PFSK-1 (cell line): ENCODE results near the gene SPEG.

Experiments used
- FOXP2 ChIP-seq: optimal IDR thresholded peaks from 2 replicates; pipeline ENCODE3; 2011; ENCODE audit warnings: borderline replicate concordance, control low read depth, inconsistent platforms; ENCODE audit not compliant: insufficient read depth; ENCODE audit errors: extremely low read length, extremely low read depth
- POLR2AphosphoS5 ChIP-seq: IDR thresholded peaks from 2 replicates; pipeline ENCODE4 v1.6.1; 2012; ENCODE audit warnings: low read depth, mild to moderate bottlenecking, control low read depth, low read length, moderate library complexity
- SIN3A ChIP-seq: IDR thresholded peaks from 2 replicates; pipeline ENCODE4 v1.6.1; 2012; ENCODE audit warnings: mild to moderate bottlenecking, low read length, moderate library complexity, borderline replicate concordance; ENCODE audit not compliant: insufficient read depth
- TAF1 ChIP-seq: IDR thresholded peaks from 2 replicates; pipeline ENCODE4 v1.6.1; 2012; ENCODE audit warnings: low read length, control low read depth, borderline replicate concordance; ENCODE audit not compliant: insufficient read depth
- TF ChIP-seq, protein P1 (sequence below), 2 experiments: IDR thresholded peaks; 2 replicates each; pipeline versions ENCODE4 v1.6.1 to v1.8.0; 2011 to 2012; ENCODE audit warnings: low read depth in 2 of 2, low read length in 2 of 2, control low read depth in 1 of 2, inconsistent platforms in 1 of 2, mild to moderate bottlenecking in 1 of 2, moderate library complexity in 1 of 2; ENCODE audit not compliant: insufficient read depth in 1 of 2

The SPEG gene

DNA sequence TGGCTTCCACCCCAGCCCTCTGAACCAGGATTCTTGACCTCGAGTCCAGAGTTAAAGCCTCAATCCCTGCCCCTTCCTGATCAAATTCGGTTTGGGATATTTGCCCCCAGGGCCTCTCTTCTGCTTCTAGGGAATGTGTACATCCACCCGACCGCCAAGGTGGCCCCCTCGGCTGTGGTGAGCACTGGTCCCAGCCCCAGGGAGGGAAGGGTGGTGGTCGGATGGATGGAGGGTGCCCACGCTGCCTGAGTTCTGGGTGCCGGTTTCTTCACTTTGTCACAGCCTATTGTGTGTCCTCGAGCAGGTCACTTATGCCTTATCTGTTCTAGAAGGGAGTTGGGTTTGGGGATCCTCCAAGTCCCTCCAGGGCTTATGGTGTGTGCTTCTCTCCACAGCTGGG lies 70.9 kb downstream of the SPEG start:
- TF ChIP-seq TAF1, result no peak
- TF ChIP-seq, protein P1, sequence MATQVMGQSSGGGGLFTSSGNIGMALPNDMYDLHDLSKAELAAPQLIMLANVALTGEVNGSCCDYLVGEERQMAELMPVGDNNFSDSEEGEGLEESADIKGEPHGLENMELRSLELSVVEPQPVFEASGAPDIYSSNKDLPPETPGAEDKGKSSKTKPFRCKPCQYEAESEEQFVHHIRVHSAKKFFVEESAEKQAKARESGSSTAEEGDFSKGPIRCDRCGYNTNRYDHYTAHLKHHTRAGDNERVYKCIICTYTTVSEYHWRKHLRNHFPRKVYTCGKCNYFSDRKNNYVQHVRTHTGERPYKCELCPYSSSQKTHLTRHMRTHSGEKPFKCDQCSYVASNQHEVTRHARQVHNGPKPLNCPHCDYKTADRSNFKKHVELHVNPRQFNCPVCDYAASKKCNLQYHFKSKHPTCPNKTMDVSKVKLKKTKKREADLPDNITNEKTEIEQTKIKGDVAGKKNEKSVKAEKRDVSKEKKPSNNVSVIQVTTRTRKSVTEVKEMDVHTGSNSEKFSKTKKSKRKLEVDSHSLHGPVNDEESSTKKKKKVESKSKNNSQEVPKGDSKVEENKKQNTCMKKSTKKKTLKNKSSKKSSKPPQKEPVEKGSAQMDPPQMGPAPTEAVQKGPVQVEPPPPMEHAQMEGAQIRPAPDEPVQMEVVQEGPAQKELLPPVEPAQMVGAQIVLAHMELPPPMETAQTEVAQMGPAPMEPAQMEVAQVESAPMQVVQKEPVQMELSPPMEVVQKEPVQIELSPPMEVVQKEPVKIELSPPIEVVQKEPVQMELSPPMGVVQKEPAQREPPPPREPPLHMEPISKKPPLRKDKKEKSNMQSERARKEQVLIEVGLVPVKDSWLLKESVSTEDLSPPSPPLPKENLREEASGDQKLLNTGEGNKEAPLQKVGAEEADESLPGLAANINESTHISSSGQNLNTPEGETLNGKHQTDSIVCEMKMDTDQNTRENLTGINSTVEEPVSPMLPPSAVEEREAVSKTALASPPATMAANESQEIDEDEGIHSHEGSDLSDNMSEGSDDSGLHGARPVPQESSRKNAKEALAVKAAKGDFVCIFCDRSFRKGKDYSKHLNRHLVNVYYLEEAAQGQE (IDR thresholded peaks at IDR 0.05; ENCODE audit: insufficient read depth in 1 of 2, low read depth in 2 of 2, low read length in 2 of 2), result no peak
- no peak for TF ChIP-seq SIN3A
- TF ChIP-seq FOXP2, result no peak
- no peak for TF ChIP-seq POLR2AphosphoS5

DNA sequence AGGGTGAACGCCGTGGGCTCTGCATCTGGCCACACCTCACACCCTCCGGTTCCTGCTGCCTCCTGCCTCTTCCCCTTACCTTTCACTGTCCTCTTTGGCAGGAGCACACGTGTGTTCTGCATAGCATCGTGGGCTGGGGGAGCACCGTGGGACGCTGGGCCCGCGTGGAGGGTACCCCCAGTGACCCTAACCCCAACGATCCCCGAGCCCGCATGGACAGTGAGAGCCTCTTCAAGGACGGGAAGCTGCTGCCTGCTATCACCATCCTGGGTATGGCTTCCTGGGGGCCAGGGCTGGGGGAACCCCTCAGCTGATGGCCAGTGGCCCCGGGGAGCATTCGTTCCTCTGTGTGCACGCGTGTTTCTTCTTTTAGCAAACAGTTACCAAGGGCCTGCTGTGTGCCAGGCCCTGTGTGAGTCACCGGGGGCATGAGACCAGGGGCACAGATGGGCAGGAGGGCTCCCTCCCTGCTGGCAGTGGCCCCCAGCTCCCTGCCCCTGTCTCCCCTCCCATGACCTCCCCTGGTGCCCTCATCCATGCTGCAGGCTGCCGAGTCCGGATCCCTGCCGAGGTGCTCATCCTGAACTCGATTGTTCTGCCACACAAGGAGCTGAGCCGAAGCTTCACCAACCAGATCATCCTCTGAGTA lies 71.6 kb downstream of the SPEG start:
- TF ChIP-seq POLR2AphosphoS5 (no peak), FOXP2 (no peak), TAF1 (no peak), SIN3A (no peak)
- TF ChIP-seq, protein P1 (IDR thresholded peaks at IDR 0.05; ENCODE audit: insufficient read depth in 1 of 2, low read depth in 2 of 2, low read length in 2 of 2), result no peak

DNA sequence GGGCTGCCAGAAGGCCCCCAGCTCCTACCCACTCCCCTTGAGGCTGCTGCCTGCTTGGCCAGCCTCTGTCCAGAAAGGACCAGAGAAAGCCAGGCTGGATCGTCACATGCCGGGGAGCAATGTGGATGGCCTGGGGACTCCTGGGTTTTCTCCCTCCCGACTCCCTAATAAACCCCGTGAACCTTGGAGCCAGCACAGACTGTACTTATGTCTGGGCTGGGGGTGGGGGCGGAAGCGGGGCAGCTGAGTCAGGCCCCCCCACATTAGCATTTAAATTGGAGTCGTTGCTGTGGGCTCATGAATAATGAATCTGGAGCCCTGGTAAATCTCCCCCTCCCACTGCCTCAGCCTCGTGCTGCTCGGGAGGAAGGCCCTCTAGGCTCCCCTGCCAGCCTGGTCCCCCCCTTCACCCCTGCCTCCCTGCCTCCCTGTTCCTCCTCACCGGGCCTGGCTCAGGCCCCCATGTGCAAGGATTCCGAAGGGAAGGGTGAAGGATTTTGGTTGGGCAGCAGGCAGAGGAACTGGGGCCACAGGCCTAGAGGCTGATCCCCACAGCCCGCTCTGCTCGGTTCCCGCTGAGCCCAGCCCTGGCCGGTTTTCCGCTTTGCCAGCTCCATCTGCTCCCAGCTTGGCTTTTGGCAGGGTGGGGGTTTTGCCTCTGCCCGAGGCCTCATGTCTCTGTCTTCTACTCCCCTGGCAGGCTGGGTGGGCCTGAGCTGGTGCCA lies 72.3 kb downstream of the SPEG start:
- no peak for TF ChIP-seq POLR2AphosphoS5
- TF ChIP-seq SIN3A, result no peak
- TF ChIP-seq TAF1, result no peak
- TF ChIP-seq FOXP2, result no peak
- TF ChIP-seq, protein P1 (IDR thresholded peaks at IDR 0.05; ENCODE audit: insufficient read depth in 1 of 2, low read depth in 2 of 2, low read length in 2 of 2), result no peak

DNA sequence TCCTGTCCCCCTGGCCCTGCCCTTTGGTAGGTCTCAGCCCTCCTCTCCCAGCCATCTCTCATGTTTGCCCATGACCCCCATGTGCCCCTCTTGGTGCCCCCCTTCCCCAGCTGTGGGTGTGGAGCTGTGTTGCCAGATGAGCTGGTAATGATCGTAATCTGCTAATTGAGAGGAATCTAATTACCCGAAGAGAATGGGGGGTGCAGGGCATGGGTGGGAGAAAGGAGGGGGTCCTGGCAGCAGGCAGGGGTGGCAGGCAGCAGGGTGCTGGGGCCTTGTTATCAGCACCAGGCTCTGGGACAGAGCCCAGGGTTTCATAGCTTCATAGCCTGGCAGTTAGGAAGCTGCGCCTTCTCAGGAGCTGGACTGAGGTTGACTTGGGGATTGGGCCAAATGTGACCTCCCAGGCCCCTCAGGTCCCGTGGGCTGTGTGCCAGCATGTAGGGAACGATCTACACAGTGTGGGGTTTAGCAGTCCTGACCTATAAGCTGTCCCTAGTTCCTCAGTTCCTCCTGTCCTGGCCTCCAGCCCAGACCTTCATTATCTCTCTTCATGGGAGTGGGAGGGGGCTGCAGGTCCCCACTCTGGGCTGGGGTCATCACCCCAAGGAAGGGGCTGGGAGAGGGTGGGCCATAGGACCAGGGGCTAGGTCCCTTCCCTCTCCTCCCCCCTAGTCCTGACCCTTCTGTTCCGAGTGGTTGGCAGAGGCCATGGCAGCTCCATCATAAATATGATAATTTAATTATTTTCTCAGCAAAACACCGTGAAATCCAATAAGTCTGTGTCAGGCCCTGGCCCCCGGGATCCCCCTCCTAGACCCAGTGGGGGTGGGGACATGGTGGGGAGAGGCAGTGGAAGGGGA lies 73.2 kb downstream of the SPEG start:
- TF ChIP-seq, protein P1 (IDR thresholded peaks at IDR 0.05; ENCODE audit: insufficient read depth in 1 of 2, low read depth in 2 of 2, low read length in 2 of 2), result peak; percentile 73 to 85
- no peak for TF ChIP-seq FOXP2
